Activated CD8-positive, alpha-beta memory T cell treated with anti-CD3 and anti-CD28 coated beads for 4 hours (primary cell): ENCODE measurements around the gene TUSC2.
"Not testable (repeated sequence)": the region's sequence is repeated elsewhere in the genome, so short reads cannot be mapped to it uniquely, and the experiment has no call there.

Source experiments
- DNase-seq, 2 donors: peaks; one replicate each; pipeline ENCODE4 v3.0.0-alpha.2; 2020; ENCODE audit warnings: low read depth in 2 of 2

Gene TUSC2

GRCh38 chr3:50294492-50295403 is 33.3 kb downstream of the TUSC2 start:
- no peak for DNase-seq

- no peak for DNase-seq
Measured at GRCh38 chr3:50294089-50294488, 33.9 kb downstream of the TUSC2 start.

- no peak for DNase-seq
Measured at GRCh38 chr3:50293079-50293801, 34.8 kb downstream of the TUSC2 start.

- peak; percentile 89 to 93 for DNase-seq
Measured at GRCh38 chr3:50292159-50293078, 35.6 kb downstream of the TUSC2 start, which contains the start of gene IFRD2. Gene IFRD2 (minus strand): TSS chr3:50292429. CDS start chr3:50292274, 155 bp downstream.

GRCh38 chr3:50290161-50290641 is 37.8 kb downstream of the TUSC2 start:
- DNase-seq: no peak

GRCh38 chr3:50289130-50289529 is 38.9 kb downstream of the TUSC2 start:
- no peak for DNase-seq

GRCh38 chr3:50288387-50289007 is 39.5 kb downstream of the TUSC2 start:
- DNase-seq: no peak

GRCh38 chr3:50287262-50287661 is 40.8 kb downstream of the TUSC2 start:
- DNase-seq: no peak

GRCh38 chr3:50286322-50287227 is 41.4 kb downstream of the TUSC2 start:
- DNase-seq: no peak

- not testable (repeated sequence) for DNase-seq
Measured at GRCh38 chr3:50284121-50284520, 43.9 kb downstream of the TUSC2 start.

- DNase-seq: no peak
Measured at GRCh38 chr3:50279255-50280016, 48.6 kb downstream of the TUSC2 start.

- DNase-seq: no peak
Measured at GRCh38 chr3:50278880-50279224, 49.2 kb downstream of the TUSC2 start, which contains the start of gene LSMEM2. Gene LSMEM2 (plus strand): TSS chr3:50279087. CDS start chr3:50279114, 27 bp downstream.

- no peak for DNase-seq
Measured at GRCh38 chr3:50278123-50278879, 49.7 kb downstream of the TUSC2 start.

- DNase-seq: no peak
Measured at GRCh38 chr3:50276762-50277101, 51.3 kb downstream of the TUSC2 start.

- no peak for DNase-seq
Measured at GRCh38 chr3:50275996-50276761, 51.8 kb downstream of the TUSC2 start.

- no peak for DNase-seq
Measured at GRCh38 chr3:50275141-50275995, 52.7 kb downstream of the TUSC2 start.
